ENCODE results near the gene PPA2.
"Not testable (repeated sequence)": the region's sequence is repeated elsewhere in the genome, so short reads cannot be mapped to it uniquely, and the experiment has no call there.

DNA sequence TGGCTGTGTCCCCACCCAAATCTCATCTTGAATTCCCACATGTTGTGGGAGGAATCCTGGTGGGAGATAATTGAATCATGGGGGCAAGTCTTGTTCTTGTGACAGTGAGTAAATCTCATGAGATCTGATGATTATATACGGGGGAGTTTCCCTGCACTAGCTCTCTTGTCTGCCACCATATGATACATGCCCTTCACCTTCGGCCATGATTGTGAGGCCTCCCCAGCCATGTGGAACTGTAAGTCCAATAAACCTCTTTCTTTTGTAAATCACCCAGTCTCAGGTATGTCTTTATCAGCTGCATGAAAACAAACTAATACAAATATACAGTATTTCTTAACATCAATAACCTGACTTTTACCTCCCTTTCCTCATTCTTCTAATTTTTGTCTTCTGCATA lies 9.3 kb downstream of the PPA2 start:
- TF ChIP-seq POLR2A, CTCF (IDR thresholded peaks at IDR 0.05): not testable (repeated sequence)

Data from adrenal gland (tissue), 5 donors.